ENCODE measurements around the gene MAST2.

MAST2 gene

DNA sequence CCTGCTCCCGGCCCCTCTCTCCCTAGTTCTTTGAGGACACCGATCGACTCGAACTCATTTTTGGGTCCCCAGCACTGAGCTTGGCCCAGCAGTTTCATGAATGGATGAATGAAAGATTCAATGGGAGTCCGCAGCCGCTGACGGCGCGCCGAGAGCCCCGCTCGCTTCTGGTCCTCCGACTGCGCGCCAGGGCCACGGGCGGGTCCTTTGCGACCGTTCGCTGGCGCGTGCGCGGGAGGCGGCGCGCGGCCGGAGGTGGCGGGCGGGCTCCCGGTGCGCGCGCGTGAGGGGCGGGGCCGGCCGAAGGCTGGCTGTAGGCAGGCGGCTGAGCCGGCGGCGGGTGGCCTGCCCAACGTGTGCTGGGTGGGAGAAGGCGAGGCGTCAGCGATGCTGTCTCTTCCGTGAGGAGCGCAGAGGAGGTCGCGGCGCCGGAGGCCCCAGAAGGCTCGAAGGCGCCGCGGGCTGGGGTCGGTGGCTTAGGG lies at the start of gene MAST2:
Gene MAST2, plus strand, starts transcription at position 314 of the 482 bp plus-strand sequence. CDS start 284 bp downstream, outside the sequence.
- peak; percentile 84 for DNase-seq

DNA sequence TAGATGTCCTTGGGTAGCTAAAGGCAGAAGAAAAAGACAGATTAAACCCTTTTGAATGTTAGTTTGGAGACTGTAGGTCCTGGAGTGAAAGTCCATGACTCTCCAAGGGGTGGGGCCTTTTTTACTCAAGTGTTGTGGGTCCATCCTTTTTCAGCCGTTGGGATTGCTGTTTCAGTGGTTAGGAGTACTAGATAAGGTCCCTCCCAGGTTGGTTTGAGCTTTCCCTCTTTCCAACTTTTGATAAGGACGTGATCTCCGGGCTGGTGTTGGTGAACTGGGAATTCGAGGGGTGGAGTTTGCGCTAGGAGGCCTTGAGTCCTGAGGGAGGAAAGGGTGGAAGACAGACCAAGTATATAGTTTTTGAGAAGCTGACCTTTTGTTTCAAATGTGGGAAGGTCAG lies 47.7 kb upstream of the MAST2 start:
- no peak for DNase-seq

DNA sequence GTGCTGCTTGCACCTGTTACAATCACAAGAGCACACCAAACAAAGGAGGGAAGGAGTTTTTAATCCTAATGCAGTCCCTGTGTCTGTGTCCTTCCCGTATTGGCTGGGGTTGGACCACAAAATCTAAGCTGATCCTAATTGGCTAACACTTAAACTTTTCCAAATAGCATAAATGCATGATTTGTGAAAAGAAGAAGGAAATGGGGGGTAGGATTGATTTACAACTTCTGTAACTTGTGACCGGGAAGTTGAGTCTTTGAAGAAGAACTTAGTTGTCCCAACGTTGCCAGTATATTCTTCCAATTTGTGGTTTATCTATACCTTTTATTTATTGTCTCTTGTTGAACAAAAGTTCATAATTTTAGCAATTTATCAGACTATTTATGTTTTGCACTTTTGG lies 41.1 kb upstream of the MAST2 start:
- no peak for DNase-seq

DNA sequence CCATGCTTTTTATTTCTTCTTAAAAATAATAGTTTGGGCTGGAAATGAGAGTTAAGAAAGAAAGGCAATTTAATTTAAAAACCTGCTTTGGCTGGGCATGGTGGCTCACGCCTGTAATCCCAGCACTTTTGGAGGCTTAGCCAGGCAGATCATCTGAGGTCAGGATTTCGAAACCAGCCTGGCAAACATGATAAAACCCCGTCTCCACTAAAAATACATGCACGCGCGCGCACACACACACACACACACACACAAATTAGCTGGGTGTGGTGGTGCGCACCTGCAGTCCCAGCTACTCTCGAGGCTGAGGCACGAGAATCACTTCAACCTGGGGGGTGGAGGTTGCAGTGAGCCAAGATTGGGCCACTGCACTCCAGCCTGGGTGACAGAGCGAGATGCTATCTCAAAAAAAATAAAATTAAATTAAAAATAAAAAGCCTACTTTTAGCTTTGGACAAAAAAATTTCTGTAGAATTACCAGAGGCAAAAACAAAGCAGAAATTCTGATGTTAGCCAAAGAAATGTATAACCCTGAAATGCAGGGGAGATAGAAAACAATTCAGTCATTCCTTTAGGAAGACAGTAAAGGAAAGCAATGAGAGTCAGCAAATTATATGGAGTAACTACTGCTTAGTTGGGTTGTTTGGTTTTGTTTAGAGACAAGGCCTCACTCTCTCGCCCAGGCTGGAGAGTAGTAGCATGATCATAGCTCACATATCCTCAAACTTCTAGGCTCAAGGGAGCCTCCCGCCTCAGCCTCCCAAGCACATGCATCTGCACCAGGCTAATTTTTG lies 37.2 kb upstream of the MAST2 start:
- DNase-seq, result no peak

DNA sequence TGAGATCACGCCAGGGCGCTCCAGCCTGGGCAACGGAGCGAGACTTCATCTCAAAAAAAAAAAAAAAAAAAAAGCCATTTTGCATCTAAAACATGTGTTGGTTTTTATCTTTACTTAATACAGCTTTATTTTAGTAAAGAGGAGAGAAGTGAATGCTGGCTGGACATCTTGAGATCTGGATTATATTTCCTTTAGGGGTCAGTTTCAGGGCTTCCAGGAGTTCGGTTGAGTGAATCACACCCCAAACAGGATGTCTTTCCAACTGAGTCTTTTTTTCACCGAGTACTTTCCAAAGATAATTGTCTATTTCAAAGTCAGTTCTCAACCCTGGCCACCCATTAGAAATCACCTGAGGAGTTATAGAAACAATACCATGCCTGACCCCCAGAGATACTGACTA lies 36.4 kb upstream of the MAST2 start:
- no peak for DNase-seq

GRCh38 chr1:45769261-45769932 lies 34.0 kb upstream of the MAST2 start:
- DNase-seq, result peak; percentile 31

DNA sequence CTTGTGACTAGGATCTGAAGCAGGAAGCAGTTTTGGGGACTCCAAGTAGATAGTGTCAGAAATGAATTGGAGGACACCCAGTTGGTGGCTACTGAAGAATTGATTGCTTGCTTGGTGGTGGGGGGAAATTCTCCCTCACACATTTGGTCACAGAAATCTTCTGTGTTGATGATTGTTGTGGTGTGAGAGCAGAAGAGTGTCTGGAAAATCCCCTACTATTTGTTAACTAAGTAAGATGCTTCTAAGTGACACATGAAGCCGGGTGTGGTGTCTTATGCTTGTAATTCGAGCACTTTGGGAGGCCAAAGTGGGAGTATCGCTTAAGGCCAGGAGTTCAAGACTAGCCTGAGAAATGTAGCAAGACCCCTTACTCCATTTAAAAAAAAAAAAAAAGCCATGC lies 30.4 kb upstream of the MAST2 start:
- DNase-seq, result no peak

DNA sequence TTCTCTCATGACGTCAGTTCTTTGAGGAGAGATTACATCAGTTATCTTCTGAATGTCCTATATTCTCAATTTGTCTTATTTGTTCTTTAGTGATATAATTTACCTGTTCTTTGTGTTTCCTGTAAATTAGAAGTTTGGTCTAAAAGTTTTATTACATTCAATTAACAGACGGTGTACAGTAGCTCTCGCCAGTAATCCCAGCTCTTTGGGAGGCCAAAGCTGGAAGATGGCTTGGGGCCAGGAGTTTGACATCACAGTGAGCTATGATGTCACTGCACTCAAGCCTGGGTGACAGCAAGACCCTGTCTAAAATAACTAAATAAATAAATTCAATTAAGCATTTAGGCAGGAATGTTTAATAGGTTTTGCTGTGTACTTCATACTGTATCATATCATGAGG lies 27.6 kb upstream of the MAST2 start:
- no peak for DNase-seq

- no peak for DNase-seq
Observed at GRCh38 chr1:45785583-45785982, 17.8 kb upstream of the MAST2 start.

DNA sequence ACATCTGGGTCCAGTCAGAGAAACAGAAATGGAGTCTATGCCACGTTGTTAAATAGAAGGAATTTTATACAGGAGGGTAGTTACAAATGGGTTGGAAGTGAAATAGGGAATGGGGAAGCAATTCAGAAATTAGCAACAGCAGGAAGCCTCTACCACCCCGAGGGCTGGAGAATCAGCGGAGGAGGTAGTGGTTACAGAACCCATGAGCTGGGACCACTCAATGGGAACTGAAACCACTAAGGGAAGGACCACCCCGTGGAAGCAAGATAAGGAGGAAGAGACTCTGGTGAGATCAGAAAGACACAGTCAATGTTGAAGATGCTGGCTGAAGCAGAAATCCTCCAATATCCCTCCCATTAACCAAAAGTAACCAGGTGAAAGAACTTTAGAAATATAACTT lies 15.5 kb upstream of the MAST2 start:
- DNase-seq, result no peak

DNA sequence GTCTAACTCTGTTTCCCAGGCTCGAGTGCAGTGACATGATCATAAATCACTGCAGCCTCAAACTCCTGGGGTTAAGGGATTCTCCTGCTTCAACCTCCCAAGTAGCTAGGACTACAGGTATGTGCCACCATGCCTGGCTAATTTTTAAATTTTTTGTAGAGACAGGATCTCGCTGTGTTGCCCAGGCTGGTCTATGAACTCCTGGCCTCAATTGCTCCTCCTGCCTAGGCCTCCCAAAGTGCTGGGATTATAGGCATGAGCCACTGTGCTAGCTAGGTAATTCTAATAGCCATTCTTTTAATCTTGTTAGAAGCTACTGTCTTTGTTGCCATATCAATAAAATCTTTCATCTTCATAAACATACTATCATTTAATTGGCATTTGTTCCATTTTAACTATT lies 13.8 kb upstream of the MAST2 start:
- no peak for DNase-seq

DNA sequence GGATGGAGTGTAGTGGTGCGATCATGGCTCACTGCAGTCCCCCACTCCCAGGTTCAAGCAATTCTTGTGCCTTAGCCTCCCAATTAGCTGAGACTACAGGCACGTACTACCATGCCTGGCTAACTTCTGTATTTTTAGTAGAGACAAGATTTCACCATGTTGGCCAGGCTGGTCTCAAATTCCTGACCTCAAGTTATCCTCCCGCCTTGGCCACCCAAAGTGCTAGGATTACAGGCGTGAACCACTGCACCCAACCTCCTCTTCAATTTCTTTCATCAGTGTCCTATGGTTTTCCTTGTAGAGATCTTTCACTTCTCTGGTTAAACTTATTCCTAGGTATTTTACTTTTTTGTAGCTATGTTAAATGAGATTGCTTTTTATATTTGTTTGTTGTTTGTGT lies 10.7 kb upstream of the MAST2 start:
- no peak for DNase-seq

DNA sequence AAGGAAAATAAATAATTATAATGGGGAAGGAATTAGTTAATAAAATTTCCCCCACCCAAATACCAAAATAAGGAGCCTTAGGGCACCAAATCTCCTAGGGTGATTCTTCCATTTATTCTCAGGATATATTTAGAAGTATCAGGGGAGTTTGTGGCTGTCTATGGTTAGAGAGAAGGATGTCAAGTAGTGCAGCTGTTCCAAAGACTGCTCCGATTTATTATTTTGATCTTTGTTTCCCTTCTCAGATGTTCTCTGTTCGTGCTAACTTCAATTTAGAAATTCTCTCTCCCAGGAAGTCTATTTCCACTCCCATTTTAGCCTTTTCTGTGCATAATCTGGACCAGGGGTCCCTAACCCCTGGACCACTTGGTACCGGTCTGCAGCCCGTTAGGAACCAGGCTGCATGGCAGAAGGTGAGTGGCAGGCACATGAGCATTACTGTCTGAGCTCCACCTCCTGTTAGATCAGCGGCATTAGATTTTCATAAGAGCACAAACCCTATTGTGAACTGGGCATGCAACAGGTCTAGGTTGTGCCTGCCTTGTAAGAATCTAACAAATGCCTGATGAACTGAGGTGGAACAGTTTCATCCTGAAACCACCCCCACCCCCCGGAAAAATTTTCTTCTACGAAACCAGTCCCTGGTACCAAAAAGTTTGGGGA lies 9.3 kb upstream of the MAST2 start:
- DNase-seq, result peak; percentile 6

- DNase-seq, result no peak
Observed at GRCh38 chr1:45796381-45796780, 7.0 kb upstream of the MAST2 start.

GRCh38 chr1:45796946-45797345 lies 6.5 kb upstream of the MAST2 start:
- DNase-seq, result no peak

GRCh38 chr1:45800899-45801298 lies 2.5 kb upstream of the MAST2 start:
- no peak for DNase-seq

GRCh38 chr1:45802343-45803298 lies 791 bp upstream of the MAST2 start:
- peak; percentile 57 for DNase-seq

GRCh38 chr1:45803781-45804668 lies 613 bp downstream of the MAST2 start:
- peak; percentile 27 for DNase-seq

- DNase-seq, result no peak
Observed at GRCh38 chr1:45804669-45804969, 1.2 kb downstream of the MAST2 start.

DNA sequence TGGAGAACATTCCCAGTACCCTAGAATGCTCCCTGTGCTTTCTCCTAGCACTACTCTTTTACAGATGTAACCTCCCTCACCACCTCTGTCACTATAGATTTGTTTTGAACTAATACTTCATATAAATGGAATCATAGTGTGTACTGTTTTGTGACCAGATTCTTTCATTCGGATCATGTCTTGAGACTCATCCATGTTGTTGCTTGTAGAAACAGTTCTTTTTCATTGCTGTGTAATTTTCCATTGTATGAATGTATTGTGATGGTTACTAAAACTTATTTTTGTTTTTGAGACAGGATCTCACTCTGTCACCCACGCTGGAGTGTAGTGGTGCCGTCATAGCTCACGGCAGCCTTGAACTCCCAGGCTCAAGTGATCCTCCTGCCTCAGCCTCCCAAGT lies 2.7 kb downstream of the MAST2 start:
- DNase-seq, result no peak

- DNase-seq, result no peak
Observed at GRCh38 chr1:45809761-45810160, 6.3 kb downstream of the MAST2 start.

GRCh38 chr1:45814776-45815175 lies 11.4 kb downstream of the MAST2 start:
- no peak for DNase-seq

Data from NCI-H2171 treated with DMSO at 0.1 percent for 48 hours (cell line).